HG03342 (cell line): ENCODE data around the gene KRTAP10-8.
"Not testable (repeated sequence)": the region's sequence is repeated elsewhere in the genome, so short reads cannot be mapped to it uniquely, and the experiment has no call there.

Source experiments
- ATAC-seq: cut with Tn5 transposase; IDR thresholded peaks from one replicate; pipeline ENCODE4 v1.9.1; 2021; ENCODE audit warnings: mild to moderate bottlenecking, moderate library complexity; ENCODE audit not compliant: unreplicated experiment

The KRTAP10-8 gene

GRCh38 chr21:44616591-44616926, 4.7 kb downstream of the KRTAP10-8 start:
- no peak for ATAC-seq

- ATAC-seq: no peak
These were observed 5.2 kb downstream of the KRTAP10-8 start for GRCh38 chr21:44617071-44617501.

GRCh38 chr21:44618504-44618903, 6.6 kb downstream of the KRTAP10-8 start:
- ATAC-seq: no peak

- ATAC-seq: no peak
These were observed 7.0 kb downstream of the KRTAP10-8 start for GRCh38 chr21:44618909-44619308.

GRCh38 chr21:44619886-44620285, 8.0 kb downstream of the KRTAP10-8 start:
- no peak for ATAC-seq

GRCh38 chr21:44623575-44623974, 11.7 kb downstream of the KRTAP10-8 start:
- no peak for ATAC-seq

- no peak for ATAC-seq
These were observed 13.9 kb downstream of the KRTAP10-8 start for GRCh38 chr21:44625756-44626155.

- ATAC-seq: no peak
These were observed 14.4 kb downstream of the KRTAP10-8 start for GRCh38 chr21:44626262-44626661.

- ATAC-seq: no peak
These were observed 14.8 kb downstream of the KRTAP10-8 start, which contains the start of gene KRTAP10-9 for GRCh38 chr21:44626673-44627143. KRTAP10-9 (plus strand) TSS chr21:44627093; CDS start chr21:44627172, 79 bp downstream.

- not testable (repeated sequence) for ATAC-seq
These were observed 15.4 kb downstream of the KRTAP10-8 start for GRCh38 chr21:44627181-44627822.

GRCh38 chr21:44627831-44628233, 16.0 kb downstream of the KRTAP10-8 start:
- ATAC-seq: not testable (repeated sequence)

GRCh38 chr21:44628707-44629391, 17.0 kb downstream of the KRTAP10-8 start:
- no peak for ATAC-seq

- ATAC-seq: no peak
These were observed 18.6 kb downstream of the KRTAP10-8 start for GRCh38 chr21:44630440-44630839.

GRCh38 chr21:44632067-44632466, 20.2 kb downstream of the KRTAP10-8 start:
- ATAC-seq: no peak

GRCh38 chr21:44636209-44637017, 24.5 kb downstream of the KRTAP10-8 start:
- ATAC-seq: no peak

- no peak for ATAC-seq
These were observed 25.4 kb downstream of the KRTAP10-8 start, which contains the start of gene KRTAP10-10 for GRCh38 chr21:44637018-44637850. KRTAP10-10 (plus strand) TSS chr21:44637356; CDS start chr21:44637418, 62 bp downstream.

- not testable (repeated sequence) for ATAC-seq
These were observed 26.0 kb downstream of the KRTAP10-8 start for GRCh38 chr21:44637851-44638348.

- not testable (repeated sequence) for ATAC-seq
These were observed 26.8 kb downstream of the KRTAP10-8 start for GRCh38 chr21:44638506-44639330.

- no peak for ATAC-seq
These were observed 27.4 kb downstream of the KRTAP10-8 start for GRCh38 chr21:44639331-44639655.

- ATAC-seq: no peak
These were observed 28.9 kb downstream of the KRTAP10-8 start for GRCh38 chr21:44640761-44641160.
